ENCODE data around the gene USP34.
A peak's percentile ranks its signal among the peaks of the same experiment; 100 is the strongest.
"Not testable (repeated sequence)": the region's sequence is repeated elsewhere in the genome, so short reads cannot be mapped to it uniquely, and the experiment has no call there.

Gene USP34

DNA sequence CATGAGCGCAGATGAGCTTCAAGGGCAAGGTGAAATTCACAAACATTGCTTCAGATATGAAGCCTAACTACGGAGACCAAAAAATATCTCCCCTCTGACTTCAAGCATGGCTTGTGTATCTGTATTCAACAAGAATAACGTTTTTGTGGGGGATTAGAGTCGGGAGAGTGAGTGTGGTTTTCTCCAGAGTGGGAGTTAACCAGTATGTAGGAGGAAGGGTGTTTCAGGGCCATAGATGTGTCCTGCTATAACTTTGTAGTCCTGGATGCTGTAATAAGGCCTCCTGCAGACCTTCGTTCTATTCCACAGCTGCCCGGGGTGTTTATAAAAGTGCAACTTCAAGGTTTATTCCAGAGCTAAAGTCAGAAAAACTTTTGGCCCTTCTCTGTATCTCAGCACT lies 321.8 kb downstream of the USP34 start:
- DNase-seq (ENCODE audit: low read depth): no peak

DNA sequence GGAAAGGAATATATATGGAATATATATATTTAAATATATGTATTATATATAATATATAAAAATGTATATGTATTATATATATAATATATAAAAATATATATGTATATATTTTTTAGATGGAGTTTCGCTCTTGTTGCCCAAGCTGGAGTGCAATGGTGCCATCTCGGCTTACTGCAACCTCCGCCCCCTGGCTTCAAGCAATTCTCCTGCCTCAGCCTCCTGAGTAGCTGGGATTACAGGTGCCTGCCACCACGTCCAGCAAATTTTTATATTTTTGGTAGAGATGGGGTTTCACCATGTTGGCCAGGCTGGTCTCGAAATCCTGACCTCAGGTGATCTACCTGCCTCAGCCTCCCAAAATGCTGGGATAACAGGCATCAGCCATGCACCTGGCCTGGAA lies 322.8 kb downstream of the USP34 start:
- DNase-seq (ENCODE audit: low read depth): not testable (repeated sequence)

DNA sequence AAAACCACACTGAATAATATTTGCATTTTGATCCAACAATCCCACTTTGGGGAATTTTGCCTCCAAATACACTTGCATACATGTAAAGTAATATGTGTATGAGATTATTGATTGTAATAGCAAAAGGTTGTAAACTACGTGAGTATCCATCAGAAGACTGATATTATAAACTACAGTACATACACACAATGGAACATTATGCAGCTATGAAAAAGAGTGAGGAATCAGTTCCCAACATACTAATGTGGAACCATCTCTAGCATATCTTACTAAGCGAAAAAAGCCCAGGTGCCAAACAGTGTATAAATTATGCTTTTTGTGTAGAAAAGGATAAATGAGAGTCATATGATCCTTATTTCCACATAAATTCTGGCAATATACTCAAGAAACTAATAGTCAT lies 324.9 kb downstream of the USP34 start:
- no peak for DNase-seq (ENCODE audit: low read depth)

DNA sequence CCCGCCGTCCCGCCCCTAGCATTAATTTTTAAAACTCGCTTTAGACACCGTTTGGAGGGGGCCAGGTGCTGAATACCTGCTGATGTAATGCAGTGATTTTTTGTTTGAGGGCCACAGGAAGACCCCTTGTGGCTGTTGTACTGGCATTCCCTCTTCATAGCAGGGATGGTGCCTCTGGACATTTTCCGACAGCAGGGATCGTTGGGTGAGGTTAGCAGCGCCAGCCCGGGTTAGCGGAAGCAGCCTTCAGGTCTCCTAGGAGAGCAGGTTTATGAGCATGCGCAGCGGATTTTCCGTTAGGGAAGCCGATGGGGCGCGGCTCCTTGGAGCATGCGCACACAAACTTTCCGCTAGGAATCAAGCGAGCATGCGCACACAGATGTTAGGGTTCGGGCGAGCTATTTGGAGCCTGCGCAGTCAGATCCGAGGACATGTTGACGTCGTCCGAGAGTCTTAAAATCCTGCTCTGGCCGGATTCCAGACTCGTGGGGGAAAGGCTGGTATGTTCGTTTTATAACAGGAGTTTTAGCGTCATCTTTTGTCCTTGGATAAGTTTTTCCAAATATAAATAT lies 326.1 kb downstream of the USP34 start:
- DNase-seq (ENCODE audit: low read depth): peak; percentile 91

DNA sequence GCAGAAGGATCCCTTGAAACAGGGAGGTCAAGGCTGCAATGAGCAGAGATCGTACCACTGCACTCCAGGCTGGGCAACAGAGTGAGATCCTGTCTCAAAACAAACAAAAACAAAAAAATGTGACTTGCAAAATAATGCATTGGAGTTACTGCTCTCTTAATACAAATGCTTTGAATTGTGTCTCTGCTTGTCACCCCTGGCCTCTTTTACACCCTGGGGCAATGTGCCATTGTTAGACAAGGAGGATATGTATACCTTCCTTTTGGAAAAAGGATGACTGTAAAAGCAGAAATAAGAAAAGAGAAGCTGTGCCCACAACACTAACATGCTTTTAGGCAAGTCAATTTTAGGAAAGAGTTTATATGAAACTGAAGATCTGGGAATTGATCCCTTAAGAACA lies 329.7 kb downstream of the USP34 start:
- no peak for DNase-seq (ENCODE audit: low read depth)

DNA sequence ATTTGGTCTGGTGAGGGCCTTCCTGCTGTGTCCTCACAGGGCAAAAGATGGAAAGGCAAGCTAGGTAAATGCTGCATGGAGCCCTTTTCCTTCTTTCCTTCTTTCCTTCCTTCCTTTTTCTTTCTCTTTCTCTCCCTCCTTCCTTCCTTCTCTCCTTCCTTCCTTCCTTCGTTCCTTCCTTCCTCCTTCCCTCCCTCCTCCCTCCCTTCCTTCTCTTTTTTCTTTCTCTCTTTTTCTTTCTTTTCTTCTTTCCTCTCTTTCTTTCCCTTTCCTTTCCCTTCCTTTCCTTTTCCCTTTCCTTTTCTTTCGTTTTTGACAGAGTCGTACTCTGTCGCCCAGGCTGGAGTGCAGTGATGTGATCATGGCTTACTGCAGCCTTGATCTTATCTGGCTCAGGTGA lies 332.0 kb downstream of the USP34 start:
- DNase-seq (ENCODE audit: low read depth): no peak

Data from stimulated activated CD4-positive, alpha-beta T cell treated with anti-CD3 and anti-CD28 coated beads, Interleukin-2, amount 100 ng/mL, for 4 hours (primary cell).